WTC11 (cell line): Measurements from ENCODE around the gene CEBPZOS.

Source experiments
- IRF1 ChIP-seq: sonication (generic); formaldehyde crosslinking; IDR thresholded peaks from 2 replicates; pipeline ENCODE4 v1.8.0; 2023; ENCODE audit warnings: missing genetic modification reagents
- TCF7 ChIP-seq: sonication (generic); formaldehyde crosslinking; IDR thresholded peaks from 2 replicates; pipeline ENCODE4 v1.8.0; 2022; ENCODE audit warnings: mild to moderate bottlenecking, low read depth, missing genetic modification reagents, moderate library complexity
- ZNF423 ChIP-seq: fragments of 250-450 bp; sonication (Bioruptor Pico); IDR thresholded peaks from 2 replicates; pipeline ENCODE4 v2.1.2; 2022; ENCODE audit warnings: mild to moderate bottlenecking, moderate library complexity

GRCh38 chr2:37180640-37181039, 15.7 kb upstream of the CEBPZOS start:
- TF ChIP-seq IRF1 (CRISPR knock-in tag) (no peak), ZNF423 (CRISPR knock-in tag) (no peak), TCF7 (CRISPR knock-in tag) (no peak)
